ENCODE results near the gene GSK3A. TPM values are rescaled to one million over a fixed set of nuclear protein-coding genes. Genes with fewer than 3 reads are reported as not detected.

GSK3A gene
- total RNA-seq, 6 experiments from 2014 or later = 12.3 to 14.8 (median 13.5) TPM

DNA sequence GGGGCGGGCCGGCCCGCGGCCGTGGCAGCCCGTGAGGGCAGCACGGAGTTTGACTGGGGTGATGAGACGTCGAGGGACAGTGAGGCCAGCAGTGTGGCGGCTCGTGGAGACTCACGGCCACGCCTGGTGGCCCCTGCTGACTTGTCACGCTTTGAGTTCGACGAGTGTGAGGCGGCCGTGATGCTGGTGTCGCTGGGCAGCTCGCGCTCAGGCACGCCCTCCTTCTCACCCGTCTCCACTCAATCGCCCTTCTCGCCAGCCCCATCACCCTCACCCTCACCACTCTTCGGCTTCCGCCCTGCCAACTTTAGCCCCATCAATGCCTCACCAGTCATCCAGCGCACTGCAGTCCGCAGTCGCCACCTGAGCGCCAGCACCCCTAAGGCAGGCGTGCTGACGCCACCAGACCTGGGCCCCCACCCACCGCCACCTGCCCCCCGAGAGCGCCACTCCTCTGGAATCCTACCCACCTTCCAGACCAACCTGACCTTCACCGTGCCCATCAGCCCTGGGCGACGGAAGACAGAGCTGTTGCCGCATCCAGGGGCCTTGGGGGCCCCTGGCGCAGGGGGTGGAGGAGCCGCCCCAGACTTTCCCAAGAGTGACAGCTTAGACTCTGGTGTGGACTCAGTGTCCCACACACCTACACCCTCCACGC, 31.1 kb upstream of the GSK3A start:
- ATAC-seq (no peak), DNase-seq (no peak)
- Histone ChIP-seq H3K36me3 (peaks cover 0 to 25% (median 8%) of the 10 kb centered on the region in 4 donors), H3K4me3 (no peak overlapping the region), H3K27me3 (no peaks in the 10 kb centered on the region), H3K9me3 (no peaks in the 10 kb centered on the region), H3K27ac (no peak overlapping the region), H3K4me1 (peaks cover 0 to 28% (median 8%) of the 10 kb centered on the region in 4 donors)
- intact Hi-C loops (cut with DNase I) = no loop called here
- TF ChIP-seq, protein P1, sequence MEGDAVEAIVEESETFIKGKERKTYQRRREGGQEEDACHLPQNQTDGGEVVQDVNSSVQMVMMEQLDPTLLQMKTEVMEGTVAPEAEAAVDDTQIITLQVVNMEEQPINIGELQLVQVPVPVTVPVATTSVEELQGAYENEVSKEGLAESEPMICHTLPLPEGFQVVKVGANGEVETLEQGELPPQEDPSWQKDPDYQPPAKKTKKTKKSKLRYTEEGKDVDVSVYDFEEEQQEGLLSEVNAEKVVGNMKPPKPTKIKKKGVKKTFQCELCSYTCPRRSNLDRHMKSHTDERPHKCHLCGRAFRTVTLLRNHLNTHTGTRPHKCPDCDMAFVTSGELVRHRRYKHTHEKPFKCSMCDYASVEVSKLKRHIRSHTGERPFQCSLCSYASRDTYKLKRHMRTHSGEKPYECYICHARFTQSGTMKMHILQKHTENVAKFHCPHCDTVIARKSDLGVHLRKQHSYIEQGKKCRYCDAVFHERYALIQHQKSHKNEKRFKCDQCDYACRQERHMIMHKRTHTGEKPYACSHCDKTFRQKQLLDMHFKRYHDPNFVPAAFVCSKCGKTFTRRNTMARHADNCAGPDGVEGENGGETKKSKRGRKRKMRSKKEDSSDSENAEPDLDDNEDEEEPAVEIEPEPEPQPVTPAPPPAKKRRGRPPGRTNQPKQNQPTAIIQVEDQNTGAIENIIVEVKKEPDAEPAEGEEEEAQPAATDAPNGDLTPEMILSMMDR (IDR thresholded peaks at IDR 0.05) = no peak
- no peak for TF ChIP-seq POLR2A (IDR thresholded peaks at IDR 0.05)
- 94% methylated on average over 16 of the region's 43 CpGs for WGBS (ENCODE audit: insufficient coverage, low coverage, low lambda C conversion rate, missing lambda C conversion rate)

DNA sequence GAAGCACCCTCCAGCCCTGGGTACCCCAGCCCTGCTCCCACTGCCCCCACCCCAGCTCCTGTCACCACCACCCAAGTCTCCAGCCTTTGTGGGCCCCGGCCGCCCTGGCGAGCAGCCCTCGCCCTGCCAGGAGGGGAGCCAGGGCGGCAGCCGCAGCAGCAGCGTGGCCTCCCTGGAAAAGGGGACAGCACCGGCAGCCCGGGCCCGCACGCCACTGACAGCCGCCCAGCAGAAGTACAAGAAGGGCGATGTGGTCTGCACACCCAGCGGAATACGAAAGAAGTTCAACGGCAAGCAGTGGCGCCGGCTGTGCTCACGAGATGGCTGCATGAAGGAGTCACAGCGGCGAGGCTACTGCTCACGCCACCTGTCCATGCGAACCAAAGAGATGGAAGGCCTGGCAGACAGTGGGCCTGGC, 30.6 kb upstream of the GSK3A start:
- no peak overlapping the region for H3K27ac ChIP-seq
- no peaks in the 10 kb centered on the region for H3K27me3 ChIP-seq
- peaks cover 0 to 24% (median 6%) of the 10 kb centered on the region in 4 donors for H3K4me1 ChIP-seq
- WGBS (ENCODE audit: insufficient coverage, low coverage, low lambda C conversion rate, missing lambda C conversion rate) = 93% methylated on average over 3 of the region's 23 CpGs
- ATAC-seq = no peak
- H3K36me3 ChIP-seq = peaks cover 0 to 25% (median 8%) of the 10 kb centered on the region in 4 donors
- H3K4me3 ChIP-seq = no peak overlapping the region
- H3K9me3 ChIP-seq = no peaks in the 10 kb centered on the region
- TF ChIP-seq, protein P1 (IDR thresholded peaks at IDR 0.05) = no peak
- no peak for TF ChIP-seq POLR2A (IDR thresholded peaks at IDR 0.05)
- DNase-seq = no peak
- intact Hi-C loops (cut with DNase I) = no loop called here

DNA sequence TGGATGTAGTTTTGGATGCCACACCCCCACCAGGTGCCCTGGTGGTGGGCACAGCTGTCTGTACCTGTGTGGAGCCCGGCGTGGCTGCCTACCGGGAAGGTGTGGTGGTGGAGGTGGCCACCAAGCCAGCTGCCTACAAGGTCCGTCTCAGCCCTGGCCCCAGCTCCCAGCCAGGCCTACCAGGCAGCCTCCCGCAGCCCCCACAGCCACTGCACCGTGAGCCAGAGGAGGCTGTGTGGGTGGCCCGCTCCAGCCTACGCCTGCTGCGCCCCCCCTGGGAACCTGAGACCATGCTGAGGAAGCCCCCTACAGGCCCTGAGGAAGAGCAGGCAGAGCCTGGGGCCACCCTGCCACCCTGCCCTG, 30.1 kb upstream of the GSK3A start:
- peaks cover 0 to 19% (median 5%) of the 10 kb centered on the region in 4 donors for H3K4me1 ChIP-seq
- H3K4me3 ChIP-seq = no peak overlapping the region
- H3K9me3 ChIP-seq = no peaks in the 10 kb centered on the region
- DNase-seq = no peak
- no peaks in the 10 kb centered on the region for H3K27me3 ChIP-seq
- ATAC-seq = no peak
- WGBS (ENCODE audit: insufficient coverage, low coverage, low lambda C conversion rate, missing lambda C conversion rate) = no CpG with 5 or more reads among the region's 9 CpGs
- intact Hi-C loops (cut with DNase I) = no loop called here
- no peak overlapping the region for H3K27ac ChIP-seq
- TF ChIP-seq, protein P1 (IDR thresholded peaks at IDR 0.05) = no peak
- no peak for TF ChIP-seq POLR2A (IDR thresholded peaks at IDR 0.05)
- peaks cover 0 to 25% (median 8%) of the 10 kb centered on the region in 4 donors for H3K36me3 ChIP-seq

DNA sequence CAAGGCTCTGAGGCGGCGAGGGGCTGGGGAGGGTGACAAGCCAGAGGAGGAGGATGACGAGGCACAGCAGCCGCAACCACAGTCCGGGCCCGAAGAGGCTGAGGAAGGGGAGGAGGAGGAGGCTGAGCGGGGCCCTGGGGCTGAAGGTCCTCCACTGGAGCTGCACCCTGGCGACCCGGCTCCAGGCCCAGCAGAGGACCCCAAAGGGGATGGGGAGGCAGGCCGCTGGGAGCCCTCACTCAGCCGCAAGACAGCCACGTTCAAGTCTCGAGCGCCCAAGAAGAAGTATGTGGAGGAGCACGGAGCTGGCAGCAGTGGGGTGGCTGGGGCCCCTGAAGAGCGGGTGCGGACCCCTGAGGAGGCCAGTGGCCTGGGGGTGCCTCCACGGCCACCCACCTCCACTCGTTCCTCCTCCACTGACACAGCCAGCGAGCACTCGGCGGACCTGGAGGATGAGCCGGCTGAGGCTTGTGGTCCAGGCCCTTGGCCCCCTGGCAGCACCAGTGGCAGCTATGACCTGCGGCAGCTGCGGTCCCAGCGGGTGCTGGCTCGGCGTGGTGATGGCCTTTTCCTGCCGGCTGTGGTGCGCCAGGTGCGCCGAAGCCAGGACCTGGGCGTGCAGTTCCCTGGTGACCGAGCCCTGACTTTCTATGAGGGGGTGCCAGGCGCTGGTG, 29.6 kb upstream of the GSK3A start:
- H3K27ac ChIP-seq = peak overlapping the region in 2 of 3 donors; percentile 89 to 98
- peaks cover 0 to 16% (median 4%) of the 10 kb centered on the region in 4 donors for H3K4me1 ChIP-seq
- WGBS (ENCODE audit: insufficient coverage, low coverage, low lambda C conversion rate, missing lambda C conversion rate) = 83% methylated on average over 8 of the region's 35 CpGs
- H3K36me3 ChIP-seq = peaks cover 0 to 25% (median 8%) of the 10 kb centered on the region in 4 donors
- TF ChIP-seq, protein P1 (IDR thresholded peaks at IDR 0.05) = no peak
- TF ChIP-seq POLR2A (IDR thresholded peaks at IDR 0.05) = no peak
- H3K27me3 ChIP-seq = no peaks in the 10 kb centered on the region
- H3K4me3 ChIP-seq = no peak overlapping the region
- no peaks in the 10 kb centered on the region for H3K9me3 ChIP-seq
- DNase-seq (peak in 2 of 3 donors; percentile 34 to 59), ATAC-seq (no peak)
- intact Hi-C loops (cut with DNase I) = no loop called here
